Caco-2 (cell line): ENCODE data around the gene MED13L. TPM values are rescaled to one million over a fixed set of nuclear protein-coding genes. Genes with fewer than 3 reads are reported as not detected.

Experiments
- BruUV-seq: library from RNA; stranded (reverse); fragments of 400-500 nt; replicated peaks from 2 replicates; lab custom pipeline; 2021; lab: Mats Ljungman, UMichigan
- CTCF ChIA-PET: fragments of 300-600 bp; sonication (Branson Sonifier 250); formaldehyde crosslinking; loops from one replicate; lab custom pipeline; 2022; ENCODE audit warnings: antibody characterized with exemption; lab: Charles Lee
- POLR2A ChIA-PET: fragments of 300-600 bp; sonication (Branson Sonifier 250); formaldehyde crosslinking; loops from one replicate; lab custom pipeline; 2022; ENCODE audit warnings: antibody characterized with exemption; lab: Charles Lee
- DNase-seq, 2 experiments: peaks; one replicate each; pipeline versions ENCODE4 v3.0.0 to v3.0.0-alpha.2; 2020 to 2022
- H3K27me3 ChIP-seq: replicated peaks from 2 replicates; pipeline ENCODE4 v1.6.0; 2011; ENCODE audit warnings: low read length; ENCODE audit not compliant: control insufficient read depth, insufficient read depth
- H3K36me3 ChIP-seq: 2 replicates; pipeline ENCODE4 v1.5.1; 2011; ENCODE audit warnings: low read length; ENCODE audit not compliant: control insufficient read depth, insufficient read depth
- H3K4me1 ChIP-seq: fragments of 250-450 bp; sonication (Bioruptor Pico); 2 replicates; pipeline ENCODE4 v1.5.1; 2020; ENCODE audit warnings: mild to moderate bottlenecking
- H3K4me3 ChIP-seq: 2 replicates; pipeline ENCODE4 v1.5.1; 2011; ENCODE audit warnings: low read depth, mild to moderate bottlenecking, control low read depth, low read length
- H3K9me3 ChIP-seq: fragments of 250-450 bp; sonication (Bioruptor Pico); 2 replicates; pipeline ENCODE4 v1.5.1; 2020; ENCODE audit warnings: mild to moderate bottlenecking, moderate library complexity
- H3K27ac Mint-ChIP-seq: one replicate; pipeline ENCODE4 v1.8.0; 2022; ENCODE audit warnings: mixed read lengths; ENCODE audit not compliant: unreplicated experiment
- H3K27me3 Mint-ChIP-seq: one replicate; pipeline ENCODE4 v1.8.0; 2022; ENCODE audit warnings: mixed read lengths; ENCODE audit not compliant: insufficient read depth, unreplicated experiment
- H3K36me3 Mint-ChIP-seq: one replicate; pipeline ENCODE4 v1.8.0; 2022; ENCODE audit warnings: mild to moderate bottlenecking, mixed read lengths; ENCODE audit not compliant: insufficient read depth, unreplicated experiment
- H3K4me1 Mint-ChIP-seq: one replicate; pipeline ENCODE4 v1.8.0; 2022; ENCODE audit warnings: low read depth, mixed read lengths; ENCODE audit not compliant: unreplicated experiment
- H3K4me3 Mint-ChIP-seq: one replicate; pipeline ENCODE4 v1.8.0; 2022; ENCODE audit warnings: mild to moderate bottlenecking, moderate library complexity, mixed read lengths; ENCODE audit not compliant: unreplicated experiment
- H3K9me3 Mint-ChIP-seq: one replicate; pipeline ENCODE4 v1.8.0; 2022; ENCODE audit warnings: mixed read lengths; ENCODE audit not compliant: unreplicated experiment
- CTCF ChIP-seq, 2 experiments: fragments of 200-600 bp in 1 of 2; IDR thresholded peaks; 1 replicate in 1 of 2; 2 replicates in 1 of 2; pipeline versions ENCODE4 v1.5.1 to v1.8.0; 2011 to 2022; ENCODE audit warnings: antibody characterized with exemption in 1 of 2, control low read depth in 1 of 2, inconsistent platforms in 1 of 2, low read depth in 1 of 2, low read length in 1 of 2, mild to moderate bottlenecking in 1 of 2, moderate library complexity in 1 of 2; ENCODE audit not compliant: insufficient read depth in 1 of 2, severe bottlenecking in 1 of 2, unreplicated experiment in 1 of 2
- intact Hi-C: fragments of 100-400 bp; cut with micrococcal nuclease; formaldehyde crosslinking; loops from one replicate; pipeline ENCODE4 v1.10.0; 2022; ENCODE audit not compliant: unreplicated experiment
- total RNA-seq: library from RNA; stranded (reverse); gene quantifications from 2 replicates; pipeline ENCODE4 v1.2.3, GENCODE V29; 2022

MED13L gene
- total RNA-seq, 1 experiment from 2014 or later, result 160 TPM

- Histone ChIP-seq H3K27me3 (no peaks in the 10 kb centered on the region), H3K9me3 (no peaks in the 10 kb centered on the region), H3K4me1 (no peaks in the 10 kb centered on the region), H3K4me3 (no peak overlapping the region), H3K36me3 (no peaks in the 10 kb centered on the region)
- Mint-ChIP-seq H3K9me3 (no peaks in the 10 kb centered on the region), H3K36me3 (peaks cover 25% of the 10 kb centered on the region), H3K4me3 (no peak overlapping the region), H3K27ac (no peak overlapping the region), H3K4me1 (peaks cover 7% of the 10 kb centered on the region), H3K27me3 (no peaks in the 10 kb centered on the region)
- no peak for TF ChIP-seq CTCF (IDR thresholded peaks at IDR 0.05; ENCODE audit: insufficient read depth in 1 of 2, low read depth in 1 of 2, low read length in 1 of 2, severe bottlenecking in 1 of 2, unreplicated experiment in 1 of 2)
- DNase-seq, result no peak
- ChIA-PET CTCF (no interaction called here), POLR2A (interaction anchor here (0.6 kb wide), 1 partner anchor 43 kb away, joined by 4 read pairs; no protein-coding TSS in a partner anchor)
- intact Hi-C loops, result no loop called here
- BruUV-seq, result no TSS peak
These were observed 72.7 kb downstream of the MED13L start for GRCh38 chr12:116204785-116205184.

GRCh38 chr12:116204169-116204568 lies 73.3 kb downstream of the MED13L start:
- no TSS peak for BruUV-seq
- peaks cover under 1% of the 10 kb centered on the region for H3K4me1 Mint-ChIP-seq
- no peak for DNase-seq
- peaks cover 22% of the 10 kb centered on the region for H3K36me3 Mint-ChIP-seq
- no peaks in the 10 kb centered on the region for H3K27me3 ChIP-seq
- H3K36me3 ChIP-seq, result no peaks in the 10 kb centered on the region
- no peak overlapping the region for H3K4me3 ChIP-seq
- POLR2A ChIA-PET, result interaction anchor here (0.6 kb wide), 1 partner anchor 43 kb away, joined by 4 read pairs; no protein-coding TSS in a partner anchor
- no peaks in the 10 kb centered on the region for H3K9me3 ChIP-seq
- intact Hi-C loops, result no loop called here
- CTCF ChIA-PET, result interaction anchor here (0.7 kb wide), 1 partner anchor 57 kb away, joined by 3 read pairs; no protein-coding TSS in a partner anchor
- no peak for TF ChIP-seq CTCF (IDR thresholded peaks at IDR 0.05; ENCODE audit: insufficient read depth in 1 of 2, low read depth in 1 of 2, low read length in 1 of 2, severe bottlenecking in 1 of 2, unreplicated experiment in 1 of 2)
- no peaks in the 10 kb centered on the region for H3K27me3 Mint-ChIP-seq
- no peaks in the 10 kb centered on the region for H3K4me1 ChIP-seq
- no peak overlapping the region for H3K27ac Mint-ChIP-seq
- H3K4me3 Mint-ChIP-seq, result no peak overlapping the region
- H3K9me3 Mint-ChIP-seq, result no peaks in the 10 kb centered on the region

- Mint-ChIP-seq H3K36me3 (peaks cover 22% of the 10 kb centered on the region), H3K27ac (no peak overlapping the region), H3K9me3 (no peaks in the 10 kb centered on the region), H3K4me1 (no peaks in the 10 kb centered on the region), H3K27me3 (no peaks in the 10 kb centered on the region), H3K4me3 (no peak overlapping the region)
- CTCF ChIA-PET, result no interaction called here
- TF ChIP-seq CTCF (IDR thresholded peaks at IDR 0.05; ENCODE audit: insufficient read depth in 1 of 2, low read depth in 1 of 2, low read length in 1 of 2, severe bottlenecking in 1 of 2, unreplicated experiment in 1 of 2), result peak in 1 of 2 experiments; percentile 14
- no TSS peak for BruUV-seq
- H3K4me1 ChIP-seq, result no peaks in the 10 kb centered on the region
- H3K9me3 ChIP-seq, result no peaks in the 10 kb centered on the region
- POLR2A ChIA-PET, result no interaction called here
- H3K4me3 ChIP-seq, result no peak overlapping the region
- H3K27me3 ChIP-seq, result no peaks in the 10 kb centered on the region
- H3K36me3 ChIP-seq, result no peaks in the 10 kb centered on the region
- DNase-seq, result no peak
- intact Hi-C loops, result no loop called here
These were observed 74.6 kb downstream of the MED13L start for GRCh38 chr12:116202940-116203339.
